ENCODE results near the gene TLE3. TPM values are rescaled to one million over a fixed set of nuclear protein-coding genes. Genes with fewer than 3 reads are reported as not detected.

TLE3 gene
- total RNA-seq, 1 donor from 2014 or later: 109 TPM

- Mint-ChIP-seq H3K9me3 (no peaks in the 10 kb centered on the region), H3K27me3 (peaks cover 3% of the 10 kb centered on the region), H3K27ac (no peak overlapping the region), H3K4me3 (no peak overlapping the region), H3K4me1 (ENCODE audit: unreplicated experiment) (peaks cover 33% of the 10 kb centered on the region), H3K36me3 (peaks cover 33% of the 10 kb centered on the region)
- DNase-seq (ENCODE audit: extremely low spot score, unreplicated experiment): no peak
- no peak for TF ChIP-seq CTCF (conservative IDR thresholded peaks at IDR 0.05)
These were observed 38.9 kb downstream of the TLE3 start for GRCh38 chr15:70058642-70059360.

GRCh38 chr15:70057931-70058641 lies 39.6 kb downstream of the TLE3 start:
- Mint-ChIP-seq H3K4me1 (ENCODE audit: unreplicated experiment) (peaks cover 29% of the 10 kb centered on the region), H3K27me3 (peaks cover 3% of the 10 kb centered on the region), H3K4me3 (no peak overlapping the region), H3K9me3 (no peaks in the 10 kb centered on the region), H3K36me3 (peaks cover 34% of the 10 kb centered on the region), H3K27ac (no peak overlapping the region)
- no peak for TF ChIP-seq CTCF (conservative IDR thresholded peaks at IDR 0.05)
- DNase-seq (ENCODE audit: extremely low spot score, unreplicated experiment): no peak

GRCh38 chr15:70056091-70056680 lies 41.5 kb downstream of the TLE3 start:
- Mint-ChIP-seq H3K4me3 (no peak overlapping the region), H3K27ac (no peak overlapping the region), H3K27me3 (peaks cover 3% of the 10 kb centered on the region), H3K4me1 (ENCODE audit: unreplicated experiment) (peaks cover 17% of the 10 kb centered on the region), H3K9me3 (no peaks in the 10 kb centered on the region), H3K36me3 (peaks cover 37% of the 10 kb centered on the region)
- no peak for TF ChIP-seq CTCF (conservative IDR thresholded peaks at IDR 0.05)
- DNase-seq (ENCODE audit: extremely low spot score, unreplicated experiment): no peak

GRCh38 chr15:70055601-70056051 lies 42.1 kb downstream of the TLE3 start:
- Mint-ChIP-seq H3K9me3 (no peaks in the 10 kb centered on the region), H3K4me3 (peak overlapping the region; percentile 18), H3K36me3 (peaks cover 32% of the 10 kb centered on the region), H3K27ac (no peak overlapping the region), H3K27me3 (peaks cover 3% of the 10 kb centered on the region), H3K4me1 (ENCODE audit: unreplicated experiment) (peaks cover 13% of the 10 kb centered on the region)
- no peak for DNase-seq (ENCODE audit: extremely low spot score, unreplicated experiment)
- peak; percentile 29 for TF ChIP-seq CTCF (conservative IDR thresholded peaks at IDR 0.05)

GRCh38 chr15:70054884-70055387 lies 42.8 kb downstream of the TLE3 start:
- Mint-ChIP-seq H3K4me3 (peak overlapping the region; percentile 18), H3K4me1 (ENCODE audit: unreplicated experiment) (peaks cover 19% of the 10 kb centered on the region), H3K36me3 (peaks cover 30% of the 10 kb centered on the region), H3K9me3 (no peaks in the 10 kb centered on the region), H3K27me3 (peaks cover 3% of the 10 kb centered on the region), H3K27ac (no peak overlapping the region)
- TF ChIP-seq CTCF (conservative IDR thresholded peaks at IDR 0.05): no peak
- no peak for DNase-seq (ENCODE audit: extremely low spot score, unreplicated experiment)
